ENCODE measurements around the gene PSMD5. TPM values are rescaled to one million over a fixed set of nuclear protein-coding genes. Genes with fewer than 3 reads are reported as not detected.

Gene PSMD5
- total and polyA plus RNA-seq, 2 of the 4 experiments (the other 2 are of a cell fraction) = 25.6 to 26.1 TPM

GRCh38 chr9:120792898-120793765 is 49.6 kb downstream of the PSMD5 start, which contains the start of gene FBXW2 (continued):
- TF ChIP-seq, protein P1, sequence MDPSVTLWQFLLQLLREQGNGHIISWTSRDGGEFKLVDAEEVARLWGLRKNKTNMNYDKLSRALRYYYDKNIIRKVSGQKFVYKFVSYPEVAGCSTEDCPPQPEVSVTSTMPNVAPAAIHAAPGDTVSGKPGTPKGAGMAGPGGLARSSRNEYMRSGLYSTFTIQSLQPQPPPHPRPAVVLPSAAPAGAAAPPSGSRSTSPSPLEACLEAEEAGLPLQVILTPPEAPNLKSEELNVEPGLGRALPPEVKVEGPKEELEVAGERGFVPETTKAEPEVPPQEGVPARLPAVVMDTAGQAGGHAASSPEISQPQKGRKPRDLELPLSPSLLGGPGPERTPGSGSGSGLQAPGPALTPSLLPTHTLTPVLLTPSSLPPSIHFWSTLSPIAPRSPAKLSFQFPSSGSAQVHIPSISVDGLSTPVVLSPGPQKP (IDR thresholded peaks at IDR 0.05; ENCODE audit: borderline replicate concordance, low read depth, low read length) = peak; percentile 70; the same call in 1 of the 2 replicates

DNA sequence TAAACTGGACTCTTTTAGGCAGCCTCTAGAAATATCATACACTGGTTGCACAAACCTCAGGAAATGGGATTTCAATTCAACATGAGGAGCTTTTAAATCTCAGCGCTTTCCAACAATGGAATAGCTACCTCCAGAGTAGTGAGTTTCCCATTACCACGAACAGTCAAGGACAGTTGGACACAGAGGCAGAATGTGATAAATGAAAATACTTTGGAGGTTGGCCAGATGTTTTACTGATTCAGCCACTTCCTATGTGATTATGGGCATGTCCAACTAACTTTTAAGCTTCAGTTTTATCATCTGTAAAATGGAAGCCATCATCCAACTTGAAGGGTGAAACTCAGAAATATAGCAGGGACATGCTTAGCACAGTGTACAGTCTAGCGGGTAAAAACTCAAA is 51.6 kb downstream of the PSMD5 start:
- Histone ChIP-seq H2BK120ac (ENCODE audit: low read depth, low read length) (no peak overlapping the region), H3K4me3 (ENCODE audit: insufficient read depth, low read depth, low read length) (no peak overlapping the region), H2BK5ac (ENCODE audit: low read depth, low read length, poor library complexity, severe bottlenecking) (no peak overlapping the region), H2AK5ac (ENCODE audit: low read depth, low read length) (no peak overlapping the region), H3K79me1 (ENCODE audit: low read depth in 1 of 2, low read length in 2 of 2) (peaks cover 23 to 56% of the 10 kb centered on the region in 2 experiments), H3K9ac (ENCODE audit: low read depth, low read length) (no peak overlapping the region), H3K18ac (ENCODE audit: low read depth, low read length) (no peak overlapping the region), H3K4me2 (ENCODE audit: low read depth, low read length) (no peak overlapping the region), H3K4me1 (ENCODE audit: control insufficient read depth, insufficient read depth, low read length) (peaks cover 6% of the 10 kb centered on the region; the same call in 1 of the 2 replicates), H3K27me3 (ENCODE audit: control insufficient read depth, insufficient read depth, low read length) (no peaks in the 10 kb centered on the region), H3K23ac (ENCODE audit: low read depth, low read length) (peak overlapping the region; percentile 3; the same call in 1 of the 2 replicates), H3K9me3 (ENCODE audit: control insufficient read depth, insufficient read depth, low read length) (no peaks in the 10 kb centered on the region), H3K56ac (ENCODE audit: extremely low read depth, insufficient read depth, low read length) (no peak overlapping the region), H3K27ac (ENCODE audit: insufficient read depth, low read length) (no peak overlapping the region), H2BK15ac (ENCODE audit: low read depth, low read length) (no peak overlapping the region), H3K14ac (replicated peaks; ENCODE audit: low read depth, low read length) (no peak overlapping the region), H2AFZ (replicated peaks; ENCODE audit: low read length, poor library complexity) (no peak overlapping the region), H3K4ac (ENCODE audit: low read depth, low read length) (no peak overlapping the region), H4K91ac (ENCODE audit: insufficient read depth, low read depth, low read length) (no peak overlapping the region), H3K36me3 (ENCODE audit: control insufficient read depth, insufficient read depth, low read length) (peaks cover 12% of the 10 kb centered on the region), H4K20me1 (ENCODE audit: insufficient read depth, low read length) (0 out of 2 replicates have a peak, but pooled peaks cover 1% of the 10 kb centered on the region), H2AK9ac (replicated peaks; ENCODE audit: low read depth, low read length, poor library complexity) (no peak overlapping the region), H2BK20ac (ENCODE audit: low read depth, low read length) (no peak overlapping the region), H4K8ac (ENCODE audit: low read depth in 2 of 2, low read length in 2 of 2) (no peak overlapping the region), H4K5ac (ENCODE audit: low read depth, low read length) (no peak overlapping the region), H3K9me1 (ENCODE audit: insufficient read depth, low read length) (peaks cover 6% of the 10 kb centered on the region)
- ChIA-PET POLR2A (ENCODE audit: unreplicated experiment) (no interaction called here), CTCF (no interaction called here)
- no CpG with 5 or more reads among the region's 3 CpGs for WGBS, 2 experiments (ENCODE audit: extremely low coverage in 2 of 2, insufficient read length in 1 of 2)
- intact Hi-C loops (cut with micrococcal nuclease) = no loop called here
- no peak for ATAC-seq (ENCODE audit: low read depth)
- dilution Hi-C loops (cut with HindIII; ENCODE audit: low sequenced_read_pairs, unreplicated experiment) = no loop called here
- no TSS peak for BruUV-seq (replicated peaks)
- no peak for TF ChIP-seq SMC3 (IDR thresholded peaks at IDR 0.05; ENCODE audit: low read depth, low read length)
- TF ChIP-seq CHD1 (IDR thresholded peaks at IDR 0.05; ENCODE audit: low read depth, low read length) = no peak
- TF ChIP-seq RFX5 (IDR thresholded peaks at IDR 0.05; ENCODE audit: low read depth, low read length) = no peak
- TF ChIP-seq MAZ (IDR thresholded peaks at IDR 0.05; ENCODE audit: borderline replicate concordance, low read depth, low read length) = no peak
- TF ChIP-seq USF2 (IDR thresholded peaks at IDR 0.05; ENCODE audit: low read depth, low read length) = no peak
- no peak for TF ChIP-seq RAD21 (IDR thresholded peaks at IDR 0.05; ENCODE audit: low read length)
- in situ Hi-C loops (cut with MboI; ENCODE audit: low sequenced_read_pairs) = no loop called here
- no peak for DNase-seq

Data from IMR-90 (cell line).